Neural progenitor cell (in vitro differentiated cells): ENCODE measurements around the gene CACNG5. TPM values are rescaled to one million over a fixed set of nuclear protein-coding genes. Genes with fewer than 3 reads are reported as not detected.

Experiments
- DNase-seq: peaks from one replicate; pipeline ENCODE4 v3.0.0-alpha.2; 2016; ENCODE audit warnings: low spot score
- H2AFZ ChIP-seq: fragments of 200-600 bp; sonication (generic); replicated peaks from 2 replicates; pipeline ENCODE4 v1.6.1; 2016; ENCODE audit warnings: antibody characterized with exemption
- H3F3A ChIP-seq: fragments of 200-600 bp; sonication (generic); 2 replicates; pipeline ENCODE4 v1.6.1; 2016; ENCODE audit warnings: antibody characterized with exemption, low read depth
- H3K27ac ChIP-seq: fragments of 200-600 bp; sonication (generic); 2 replicates; pipeline ENCODE4 v1.5.1; 2016; ENCODE audit warnings: mild to moderate bottlenecking
- H3K27me3 ChIP-seq: fragments of 200-600 bp; sonication (generic); 2 replicates; pipeline ENCODE4 v1.6.1; 2016; ENCODE audit warnings: mild to moderate bottlenecking, moderate library complexity
- H3K36me3 ChIP-seq: fragments of 200-600 bp; sonication (generic); 2 replicates; pipeline ENCODE4 v1.5.1; 2016
- H3K4me1 ChIP-seq: fragments of 200-600 bp; sonication (generic); 2 replicates; pipeline ENCODE4 v1.6.1; 2016; ENCODE audit warnings: mixed run types
- H3K4me2 ChIP-seq: fragments of 200-600 bp; sonication (generic); 2 replicates; pipeline ENCODE4 v1.6.1; 2016
- H3K4me3 ChIP-seq: fragments of 200-600 bp; sonication (generic); 2 replicates; pipeline ENCODE4 v1.5.1; 2016
- H3K79me2 ChIP-seq: fragments of 200-600 bp; sonication (generic); 2 replicates; pipeline ENCODE4 v1.6.1; 2016; ENCODE audit warnings: low read depth
- H3K9ac ChIP-seq: fragments of 200-600 bp; sonication (generic); 2 replicates; pipeline ENCODE4 v1.6.1; 2016
- H3K9me3 ChIP-seq: fragments of 200-600 bp; sonication (generic); 2 replicates; pipeline ENCODE4 v1.5.1; 2016; ENCODE audit warnings: low read depth
- H4K20me1 ChIP-seq: fragments of 200-600 bp; sonication (generic); 2 replicates; pipeline ENCODE4 v1.6.1; 2016; ENCODE audit warnings: low read depth
- H3K27ac Mint-ChIP-seq: 3 replicates; pipeline ENCODE4 v1.8.0; 2021; ENCODE audit warnings: mixed read lengths
- H3K27me3 Mint-ChIP-seq: 2 replicates; pipeline ENCODE4 v1.8.0; 2022; ENCODE audit warnings: low read depth, mild to moderate bottlenecking, inconsistent platforms, moderate library complexity, mixed read lengths; ENCODE audit not compliant: insufficient read depth
- H3K36me3 Mint-ChIP-seq: 3 replicates; pipeline ENCODE4 v1.8.0; 2021; ENCODE audit warnings: mixed read lengths
- H3K4me1 Mint-ChIP-seq: 3 replicates; pipeline ENCODE4 v1.8.0; 2021; ENCODE audit warnings: mixed read lengths
- H3K4me3 Mint-ChIP-seq: 3 replicates; pipeline ENCODE4 v1.8.0; 2021; ENCODE audit warnings: mild to moderate bottlenecking, moderate library complexity, mixed read lengths
- H3K9me3 Mint-ChIP-seq: 3 replicates; pipeline ENCODE4 v1.8.0; 2020; ENCODE audit warnings: mixed read lengths
- CTCF ChIP-seq: fragments of 200-600 bp; sonication (generic); IDR thresholded peaks from 2 replicates; pipeline ENCODE4 v1.5.1; 2017; ENCODE audit warnings: antibody characterized with exemption, mild to moderate bottlenecking
- EZH2 ChIP-seq: fragments of 200-600 bp; sonication (generic); IDR thresholded peaks from 2 replicates; pipeline ENCODE4 v1.6.1; 2017; ENCODE audit warnings: antibody characterized with exemption, mild to moderate bottlenecking, moderate library complexity
- EZH2phosphoT487 ChIP-seq: fragments of 200-600 bp; sonication (generic); IDR thresholded peaks from 2 replicates; pipeline ENCODE4 v1.6.1; 2017; ENCODE audit warnings: antibody characterized with exemption
- total RNA-seq: library from RNA; depleted of rRNA; stranded (reverse); fragments of >200 nt; gene quantifications from 2 replicates; pipeline ENCODE4 v1.2.3, GENCODE V29; 2015; ENCODE audit warnings: low replicate concordance

Gene CACNG5
- total RNA-seq, 1 donor from 2014 or later = not detected

- H3K27ac ChIP-seq = no peak overlapping the region
- Mint-ChIP-seq H3K4me1 (peaks cover 8% of the 10 kb centered on the region), H3K27me3 (peaks cover 19% of the 10 kb centered on the region)
Observed at GRCh38 chr17:66892246-66892645, 57.3 kb downstream of the CACNG5 start.

GRCh38 chr17:66893382-66893781 lies 58.5 kb downstream of the CACNG5 start:
- Histone ChIP-seq H3K27me3 (no peaks in the 10 kb centered on the region), H3F3A (no peaks in the 10 kb centered on the region), H3K9ac (no peak overlapping the region), H3K27ac (no peak overlapping the region), H3K36me3 (no peaks in the 10 kb centered on the region), H3K79me2 (no peaks in the 10 kb centered on the region), H3K4me3 (no peak overlapping the region), H3K4me2 (no peak overlapping the region), H3K9me3 (no peaks in the 10 kb centered on the region), H2AFZ (no peak overlapping the region), H4K20me1 (no peaks in the 10 kb centered on the region), H3K4me1 (no peaks in the 10 kb centered on the region)
- no peak overlapping the region for H3K27ac Mint-ChIP-seq
- no peak overlapping the region for H3K4me3 Mint-ChIP-seq
- TF ChIP-seq CTCF = no peak
- TF ChIP-seq EZH2 = no peak
- TF ChIP-seq EZH2phosphoT487 = no peak
- H3K36me3 Mint-ChIP-seq = no peaks in the 10 kb centered on the region
- peaks cover 13% of the 10 kb centered on the region for H3K4me1 Mint-ChIP-seq
- peaks cover 19% of the 10 kb centered on the region for H3K27me3 Mint-ChIP-seq
- peaks cover 3% of the 10 kb centered on the region for H3K9me3 Mint-ChIP-seq
- no peak for DNase-seq

More at GRCh38 chr17:66892246-66892645, 57.3 kb downstream of the CACNG5 start:
- TF ChIP-seq EZH2 = no peak
- no peak for TF ChIP-seq CTCF
- Histone ChIP-seq H3K79me2 (no peaks in the 10 kb centered on the region), H3K36me3 (no peaks in the 10 kb centered on the region), H3K4me1 (no peaks in the 10 kb centered on the region), H3K4me3 (no peak overlapping the region), H3K9me3 (no peaks in the 10 kb centered on the region), H3F3A (no peaks in the 10 kb centered on the region), H3K27me3 (no peaks in the 10 kb centered on the region), H2AFZ (no peak overlapping the region), H3K4me2 (no peak overlapping the region), H4K20me1 (no peaks in the 10 kb centered on the region), H3K9ac (no peak overlapping the region)
- Mint-ChIP-seq H3K9me3 (peaks cover 3% of the 10 kb centered on the region), H3K4me3 (no peak overlapping the region), H3K36me3 (no peaks in the 10 kb centered on the region), H3K27ac (no peak overlapping the region)
- DNase-seq = no peak

GRCh38 chr17:66893863-66894262 lies 58.9 kb downstream of the CACNG5 start:
- H3K36me3 Mint-ChIP-seq = no peaks in the 10 kb centered on the region
- peaks cover 19% of the 10 kb centered on the region for H3K27me3 Mint-ChIP-seq
- no peak overlapping the region for H3K4me3 Mint-ChIP-seq
- H3K79me2 ChIP-seq = no peaks in the 10 kb centered on the region
- H3K4me2 ChIP-seq = no peak overlapping the region
- no peak overlapping the region for H3K4me3 ChIP-seq
- no peaks in the 10 kb centered on the region for H4K20me1 ChIP-seq
- no peaks in the 10 kb centered on the region for H3K9me3 Mint-ChIP-seq
- H3K27me3 ChIP-seq = no peaks in the 10 kb centered on the region
- H3K4me1 Mint-ChIP-seq = peaks cover 13% of the 10 kb centered on the region
- no peaks in the 10 kb centered on the region for H3F3A ChIP-seq
- no peaks in the 10 kb centered on the region for H3K4me1 ChIP-seq
- no peak overlapping the region for H2AFZ ChIP-seq
- H3K36me3 ChIP-seq = no peaks in the 10 kb centered on the region
- H3K27ac ChIP-seq = no peak overlapping the region
- TF ChIP-seq EZH2phosphoT487 (no peak), EZH2 (no peak), CTCF (no peak)
- no peak overlapping the region for H3K27ac Mint-ChIP-seq
- DNase-seq = no peak
- no peak overlapping the region for H3K9ac ChIP-seq
- H3K9me3 ChIP-seq = no peaks in the 10 kb centered on the region
